NOMO-1 treated with DMSO at 0.1 percent for 48 hours (cell line): Measurements from ENCODE around the gene CHRM2.

Source experiments
- DNase-seq: peaks from one replicate; lab custom pipeline; 2025; ENCODE audit not compliant: unreplicated experiment; lab: John Stamatoyannopoulos, UW

CHRM2 gene

DNA sequence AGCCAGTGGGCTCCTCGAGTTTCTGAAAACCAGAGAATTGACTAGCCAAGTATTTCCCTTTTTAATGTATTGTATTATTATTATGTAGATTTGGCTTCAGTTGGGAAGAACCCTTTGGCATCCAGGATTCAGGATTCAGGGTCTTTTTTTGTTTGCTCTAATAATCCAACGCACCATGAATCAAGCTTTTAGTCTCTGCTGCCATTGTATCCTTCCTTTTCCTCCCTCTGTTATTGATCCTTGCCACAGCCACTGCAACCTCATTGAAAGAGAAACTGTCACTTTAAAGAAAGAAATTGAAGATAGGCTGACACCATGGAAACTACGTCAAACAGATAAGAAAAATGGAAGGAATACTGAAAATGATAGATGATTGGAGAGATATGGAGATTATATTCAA is 150.0 kb downstream of the CHRM2 start:
- DNase-seq = no peak

DNA sequence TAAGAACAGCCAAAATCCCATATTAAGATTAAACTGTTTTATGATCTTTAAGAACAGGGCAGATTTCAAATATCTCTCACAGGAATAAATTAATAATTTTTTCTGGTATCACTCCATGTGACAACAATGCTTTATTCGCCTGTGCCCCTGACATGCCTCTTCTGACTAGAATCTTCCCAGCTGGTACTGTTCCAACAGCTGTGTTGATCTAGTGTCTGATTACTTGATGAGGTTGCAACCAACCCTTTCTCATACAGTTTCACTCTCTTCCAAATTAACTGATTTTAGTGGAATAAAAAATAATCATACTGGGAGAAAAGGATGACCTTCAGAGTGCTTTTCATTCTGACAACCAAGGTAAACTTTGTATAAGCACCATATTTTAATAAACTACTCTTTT is 151.9 kb downstream of the CHRM2 start:
- no peak for DNase-seq

DNA sequence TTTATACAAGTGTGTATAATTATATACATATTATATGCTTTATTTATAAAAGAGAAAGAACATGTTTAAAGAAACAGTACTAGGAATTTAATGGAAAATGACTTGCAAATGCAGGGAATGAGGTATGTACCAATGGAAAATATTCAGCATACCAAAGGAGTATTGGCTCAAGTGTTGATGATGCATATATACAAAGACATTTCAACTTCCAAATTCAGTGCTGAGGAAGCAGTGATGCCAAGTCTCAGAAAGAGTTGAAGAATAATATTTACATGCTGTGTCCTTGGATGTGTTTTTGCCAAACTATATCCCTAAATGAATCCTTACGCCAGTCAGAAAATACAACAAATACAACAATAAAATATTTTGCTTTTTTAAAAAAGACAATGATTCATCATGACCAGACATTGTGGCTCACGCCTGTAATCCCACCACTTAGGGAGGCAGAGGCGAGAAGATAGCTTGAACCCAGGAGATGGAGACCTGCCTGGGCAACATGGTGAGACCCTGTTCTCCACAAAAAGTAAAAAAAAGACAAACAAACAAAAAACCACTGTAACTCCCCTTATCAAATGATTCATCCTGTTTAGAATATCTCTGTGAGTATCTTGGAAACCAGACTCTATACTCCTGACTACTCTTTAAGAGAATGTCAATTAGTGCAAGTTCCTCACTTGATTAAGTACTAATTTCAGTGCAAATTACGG is 157.2 kb downstream of the CHRM2 start:
- no peak for DNase-seq

DNA sequence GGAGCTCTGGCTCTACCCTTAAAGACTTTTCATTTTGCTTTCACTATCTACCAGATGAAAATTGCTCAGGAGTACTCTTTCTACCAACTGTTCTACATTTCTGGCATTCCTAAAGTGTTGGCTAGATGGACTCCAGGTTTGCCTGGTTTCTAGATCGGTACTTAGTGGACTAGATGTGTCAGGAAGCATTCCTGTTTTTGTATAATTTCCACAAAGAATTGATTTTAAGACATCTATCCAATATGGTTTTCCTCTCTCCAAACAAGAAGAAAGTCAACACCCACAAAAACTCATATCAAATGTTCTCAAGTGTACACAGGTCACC is 157.7 kb downstream of the CHRM2 start:
- no peak for DNase-seq

DNA sequence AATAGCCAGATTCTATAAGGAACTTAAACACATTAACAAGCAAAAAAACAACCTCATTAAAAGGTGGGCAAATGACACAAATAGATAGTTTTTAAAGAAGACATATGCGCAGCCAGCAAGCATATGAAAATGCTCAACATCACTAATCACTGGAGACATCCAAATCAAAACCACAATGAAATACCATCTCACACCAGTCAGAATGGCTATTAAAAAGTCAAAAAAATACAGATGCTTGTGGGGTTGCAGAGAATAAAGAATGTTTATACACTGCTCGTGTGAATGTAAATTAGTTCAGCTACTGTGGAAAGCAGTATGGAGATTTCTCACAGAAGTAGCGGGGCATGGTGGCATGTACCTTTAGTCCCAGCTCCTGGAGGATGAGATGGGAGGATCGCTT is 164.0 kb downstream of the CHRM2 start:
- DNase-seq = no peak

- no peak for DNase-seq
Measured at GRCh38 chr7:137036768-137037167, 168.3 kb downstream of the CHRM2 start.

DNA sequence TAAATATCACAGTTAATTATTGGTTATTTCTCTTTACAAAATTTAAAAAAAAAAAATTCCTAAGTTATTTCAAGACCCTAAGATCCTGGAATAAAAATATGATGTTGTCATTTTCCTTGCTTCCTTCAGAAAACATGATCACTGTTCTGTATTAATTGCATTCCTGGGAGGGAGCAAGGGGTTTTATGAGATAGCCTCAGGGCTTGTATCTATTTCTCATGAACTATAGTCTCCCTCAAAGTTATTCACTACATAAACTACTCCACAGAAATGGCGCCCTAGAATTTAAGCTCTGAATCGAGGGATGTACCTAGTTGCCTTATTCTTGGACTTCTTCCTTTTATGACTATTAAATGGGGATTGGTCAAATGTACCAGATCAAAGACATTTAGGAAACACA is 170.3 kb downstream of the CHRM2 start:
- DNase-seq = no peak

DNA sequence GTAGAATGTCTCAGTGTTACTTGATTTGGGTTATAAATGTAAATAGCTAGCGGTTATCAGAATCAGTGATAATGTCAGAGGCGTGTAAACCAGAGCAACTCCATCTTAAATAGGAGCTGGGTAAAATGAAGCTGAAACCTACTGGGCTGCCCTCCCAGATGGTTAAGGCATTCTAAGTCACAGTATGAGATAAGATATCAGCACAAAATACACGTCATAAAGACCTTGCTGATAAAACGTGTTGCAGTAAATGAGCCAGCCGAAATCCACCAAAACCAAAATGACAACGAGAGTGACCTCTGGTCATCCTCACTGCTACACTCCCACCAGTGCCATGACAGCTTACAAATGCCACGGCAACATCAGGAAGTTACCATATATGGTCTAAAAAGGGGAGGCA is 172.3 kb downstream of the CHRM2 start:
- DNase-seq = no peak

DNA sequence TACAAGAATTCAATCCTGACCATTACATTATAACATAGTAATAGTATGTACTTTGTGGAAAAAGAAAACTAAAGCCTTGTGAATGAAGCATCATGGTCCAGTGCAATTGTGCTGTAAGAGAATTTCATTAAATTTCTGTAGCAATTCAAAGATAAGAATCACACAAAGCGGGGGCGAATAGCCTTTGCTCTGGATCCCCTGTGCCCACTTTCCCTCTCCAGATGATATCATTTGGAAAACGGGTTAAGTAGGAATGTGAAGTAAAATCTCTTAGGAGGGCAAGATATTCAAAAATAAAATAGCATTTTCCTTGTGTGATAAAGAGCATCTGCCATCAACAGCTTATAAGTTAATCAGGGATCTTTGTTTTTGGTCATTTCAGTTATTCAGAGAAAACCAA is 177.1 kb downstream of the CHRM2 start:
- DNase-seq = no peak

- DNase-seq = no peak
Measured at GRCh38 chr7:137069249-137069963, 201.0 kb downstream of the CHRM2 start.
